ENCODE data around the gene ALDOB.
"Not testable (repeated sequence)": the region's sequence is repeated elsewhere in the genome, so short reads cannot be mapped to it uniquely, and the experiment has no call there.

Gene ALDOB

GRCh38 chr9:101421653-101422065, 13.9 kb downstream of the ALDOB start:
- DNase-seq (ENCODE audit: low read depth) = no peak

GRCh38 chr9:101419863-101420262, 15.7 kb downstream of the ALDOB start:
- DNase-seq (ENCODE audit: low read depth) = no peak

- no peak for DNase-seq (ENCODE audit: low read depth)
Observed at GRCh38 chr9:101418518-101419430, 16.8 kb downstream of the ALDOB start.

- DNase-seq (ENCODE audit: low read depth) = no peak
Observed at GRCh38 chr9:101417977-101418376, 17.6 kb downstream of the ALDOB start.

- DNase-seq (ENCODE audit: low read depth) = no peak
Observed at GRCh38 chr9:101417389-101417788, 18.2 kb downstream of the ALDOB start.

- no peak for DNase-seq (ENCODE audit: low read depth)
Observed at GRCh38 chr9:101415578-101415977, 20.0 kb downstream of the ALDOB start.

- no peak for DNase-seq (ENCODE audit: low read depth)
Observed at GRCh38 chr9:101414839-101415238, 20.7 kb downstream of the ALDOB start.

GRCh38 chr9:101409079-101409477, 26.5 kb downstream of the ALDOB start:
- DNase-seq (ENCODE audit: low read depth) = no peak

GRCh38 chr9:101408374-101409078, 27.0 kb downstream of the ALDOB start:
- DNase-seq (ENCODE audit: low read depth) = no peak

- no peak for DNase-seq (ENCODE audit: low read depth)
Observed at GRCh38 chr9:101403516-101404285, 31.9 kb downstream of the ALDOB start.

- DNase-seq (ENCODE audit: low read depth) = no peak
Observed at GRCh38 chr9:101400120-101400519, 35.5 kb downstream of the ALDOB start.

GRCh38 chr9:101399643-101399970, 36.0 kb downstream of the ALDOB start:
- no peak for DNase-seq (ENCODE audit: low read depth)

GRCh38 chr9:101398930-101399642, 36.5 kb downstream of the ALDOB start:
- no peak for DNase-seq (ENCODE audit: low read depth)

- peak; percentile 96 for DNase-seq (ENCODE audit: low read depth)
Observed at GRCh38 chr9:101398068-101398929, 37.3 kb downstream of the ALDOB start, which contains the start of the genes MRPL50 and ZNF189. Gene MRPL50 (minus strand): TSS chr9:101398618. CDS start chr9:101398592, 26 bp downstream. Gene ZNF189 (plus strand): TSS chr9:101398851. CDS start chr9:101399157, 306 bp downstream.

GRCh38 chr9:101397746-101398067, 37.9 kb downstream of the ALDOB start:
- DNase-seq (ENCODE audit: low read depth) = no peak

GRCh38 chr9:101394687-101395086, 40.9 kb downstream of the ALDOB start:
- DNase-seq (ENCODE audit: low read depth) = no peak

GRCh38 chr9:101393135-101393534, 42.4 kb downstream of the ALDOB start:
- DNase-seq (ENCODE audit: low read depth) = no peak

GRCh38 chr9:101388507-101388993, 47.0 kb downstream of the ALDOB start:
- DNase-seq (ENCODE audit: low read depth) = no peak

GRCh38 chr9:101387871-101388506, 47.6 kb downstream of the ALDOB start:
- DNase-seq (ENCODE audit: low read depth) = no peak

GRCh38 chr9:101384873-101385536, 50.6 kb downstream of the ALDOB start, which contains the start of gene BAAT:
Gene BAAT (minus strand): TSS chr9:101385006. CDS start chr9:101371404, 13,602 bp downstream.
- DNase-seq (ENCODE audit: low read depth) = not testable (repeated sequence)

Data from stimulated activated CD4-positive, alpha-beta T cell treated with anti-CD3 and anti-CD28 coated beads, Interleukin-2, amount 100 ng/mL, for 4 hours (primary cell).